Measurements from ENCODE around the gene NRG3. TPM values are rescaled to one million over a fixed set of nuclear protein-coding genes. Genes with fewer than 3 reads are reported as not detected.

Gene NRG3
- total RNA-seq, 1 experiment from 2014 or later = not detected

DNA sequence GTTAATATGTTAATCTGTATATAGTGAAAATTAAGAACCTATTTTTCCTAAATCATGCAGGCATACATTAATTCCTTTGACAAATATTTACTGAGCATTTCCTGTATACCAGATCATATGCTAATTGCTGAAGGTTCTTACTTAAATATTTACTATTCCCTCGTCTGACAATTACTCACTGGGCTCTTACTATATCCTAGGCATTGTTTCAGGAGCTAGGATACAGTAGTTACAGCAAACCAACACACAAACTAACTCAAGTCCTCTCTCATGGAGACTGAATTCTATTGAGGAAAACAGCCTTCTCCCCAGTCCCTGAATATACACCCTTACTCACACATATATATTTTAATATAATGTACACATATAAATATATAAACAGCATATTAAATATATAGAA, 786.0 kb downstream of the NRG3 start (continued):
- TF ChIP-seq, protein P1, sequence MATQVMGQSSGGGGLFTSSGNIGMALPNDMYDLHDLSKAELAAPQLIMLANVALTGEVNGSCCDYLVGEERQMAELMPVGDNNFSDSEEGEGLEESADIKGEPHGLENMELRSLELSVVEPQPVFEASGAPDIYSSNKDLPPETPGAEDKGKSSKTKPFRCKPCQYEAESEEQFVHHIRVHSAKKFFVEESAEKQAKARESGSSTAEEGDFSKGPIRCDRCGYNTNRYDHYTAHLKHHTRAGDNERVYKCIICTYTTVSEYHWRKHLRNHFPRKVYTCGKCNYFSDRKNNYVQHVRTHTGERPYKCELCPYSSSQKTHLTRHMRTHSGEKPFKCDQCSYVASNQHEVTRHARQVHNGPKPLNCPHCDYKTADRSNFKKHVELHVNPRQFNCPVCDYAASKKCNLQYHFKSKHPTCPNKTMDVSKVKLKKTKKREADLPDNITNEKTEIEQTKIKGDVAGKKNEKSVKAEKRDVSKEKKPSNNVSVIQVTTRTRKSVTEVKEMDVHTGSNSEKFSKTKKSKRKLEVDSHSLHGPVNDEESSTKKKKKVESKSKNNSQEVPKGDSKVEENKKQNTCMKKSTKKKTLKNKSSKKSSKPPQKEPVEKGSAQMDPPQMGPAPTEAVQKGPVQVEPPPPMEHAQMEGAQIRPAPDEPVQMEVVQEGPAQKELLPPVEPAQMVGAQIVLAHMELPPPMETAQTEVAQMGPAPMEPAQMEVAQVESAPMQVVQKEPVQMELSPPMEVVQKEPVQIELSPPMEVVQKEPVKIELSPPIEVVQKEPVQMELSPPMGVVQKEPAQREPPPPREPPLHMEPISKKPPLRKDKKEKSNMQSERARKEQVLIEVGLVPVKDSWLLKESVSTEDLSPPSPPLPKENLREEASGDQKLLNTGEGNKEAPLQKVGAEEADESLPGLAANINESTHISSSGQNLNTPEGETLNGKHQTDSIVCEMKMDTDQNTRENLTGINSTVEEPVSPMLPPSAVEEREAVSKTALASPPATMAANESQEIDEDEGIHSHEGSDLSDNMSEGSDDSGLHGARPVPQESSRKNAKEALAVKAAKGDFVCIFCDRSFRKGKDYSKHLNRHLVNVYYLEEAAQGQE (IDR thresholded peaks at IDR 0.05; ENCODE audit: low read depth) = no peak
- TF ChIP-seq TCF7L2 (IDR thresholded peaks at IDR 0.05; ENCODE audit: borderline replicate concordance, extremely low read depth, insufficient read depth, insufficient read length) (no peak), RAD21 (IDR thresholded peaks at IDR 0.05; ENCODE audit: low read depth) (no peak), EZH2phosphoT487 (IDR thresholded peaks at IDR 0.05; ENCODE audit: borderline replicate concordance) (no peak), ZFX (IDR thresholded peaks at IDR 0.05) (no peak), ELF1 (IDR thresholded peaks at IDR 0.05; ENCODE audit: borderline replicate concordance, low read depth) (no peak), POLR2AphosphoS5 (IDR thresholded peaks at IDR 0.05; ENCODE audit: low read depth, low read length) (no peak)

DNA sequence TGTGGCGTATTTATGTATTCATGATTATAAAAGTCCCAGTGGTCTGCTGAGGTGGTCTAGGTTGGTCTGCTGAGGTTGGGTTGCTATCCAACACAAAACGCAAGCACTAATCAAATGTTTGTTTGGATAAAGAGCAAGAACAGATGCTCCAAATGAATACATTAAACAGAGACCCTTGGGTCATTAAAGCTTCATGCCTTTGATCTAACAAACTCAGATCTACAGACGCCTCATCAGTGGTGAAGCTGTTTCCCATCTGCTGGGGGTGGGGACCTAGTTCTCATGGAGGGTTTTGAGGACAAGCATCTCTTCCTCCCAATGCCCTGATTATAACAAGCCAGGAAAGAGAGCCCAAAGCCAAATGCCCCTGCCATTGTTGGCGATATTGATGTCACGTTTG, 786.7 kb downstream of the NRG3 start:
- Histone ChIP-seq H3K79me2 (ENCODE audit: insufficient read depth, low read length) (no peaks in the 10 kb centered on the region), H3K27me3 (ENCODE audit: insufficient read depth, low read length) (no peaks in the 10 kb centered on the region), H3K4me2 (ENCODE audit: low read length) (no peak overlapping the region), H3K9me2 (ENCODE audit: insufficient read depth) (no peaks in the 10 kb centered on the region), H4K20me1 (ENCODE audit: insufficient read depth) (no peaks in the 10 kb centered on the region), H3K9ac (ENCODE audit: low read length) (no peak overlapping the region), H3K4me3 (replicated peaks in 1 of 2; ENCODE audit: low read depth in 1 of 2, low read length in 2 of 2) (no peak overlapping the region), H3K36me3 (ENCODE audit: control insufficient read depth in 1 of 2, insufficient read depth in 2 of 2, low read length in 2 of 2) (no peaks in the 10 kb centered on the region), H3K9me3 (ENCODE audit: control insufficient read depth in 1 of 2, insufficient read depth in 1 of 2, low read depth in 1 of 2, low read length in 2 of 2) (peaks cover 0 to 20% of the 10 kb centered on the region in 2 experiments; a peak in 2 of 4 replicates), H2AFZ (ENCODE audit: low read depth, low read length, poor library complexity, severe bottlenecking) (no peak overlapping the region), H3K4me1 (ENCODE audit: control insufficient read depth in 1 of 2, insufficient read depth in 2 of 2, low read length in 2 of 2) (no peaks in the 10 kb centered on the region), H3K27ac (ENCODE audit: low read depth, low read length) (no peak overlapping the region)
- ChIA-PET POLR2A (no interaction called here), RAD21 (ENCODE audit: low non-redundant PET in 1 of 2, low total read pairs in 2 of 2, uncharacterized antibody in 2 of 2, unreplicated experiment in 2 of 2) (no interaction called here), CTCF (no interaction called here)
- BruUV-seq (replicated peaks) = no TSS peak
- intact Hi-C loops (cut with micrococcal nuclease) = no loop called here
- TF ChIP-seq YY1 (IDR thresholded peaks at IDR 0.05; ENCODE audit: extremely low read depth, insufficient replicate concordance, low read depth, low read length) (no peak), CBX3 (IDR thresholded peaks at IDR 0.05; ENCODE audit: low read depth) (no peak), SRF (IDR thresholded peaks at IDR 0.05; ENCODE audit: low read depth) (no peak), SP1 (IDR thresholded peaks at IDR 0.05; ENCODE audit: low read depth) (no peak), POLR2A (IDR thresholded peaks at IDR 0.05; ENCODE audit: borderline replicate concordance, extremely low read depth, insufficient read depth, insufficient read length) (no peak)
- TF ChIP-seq, protein P2, sequence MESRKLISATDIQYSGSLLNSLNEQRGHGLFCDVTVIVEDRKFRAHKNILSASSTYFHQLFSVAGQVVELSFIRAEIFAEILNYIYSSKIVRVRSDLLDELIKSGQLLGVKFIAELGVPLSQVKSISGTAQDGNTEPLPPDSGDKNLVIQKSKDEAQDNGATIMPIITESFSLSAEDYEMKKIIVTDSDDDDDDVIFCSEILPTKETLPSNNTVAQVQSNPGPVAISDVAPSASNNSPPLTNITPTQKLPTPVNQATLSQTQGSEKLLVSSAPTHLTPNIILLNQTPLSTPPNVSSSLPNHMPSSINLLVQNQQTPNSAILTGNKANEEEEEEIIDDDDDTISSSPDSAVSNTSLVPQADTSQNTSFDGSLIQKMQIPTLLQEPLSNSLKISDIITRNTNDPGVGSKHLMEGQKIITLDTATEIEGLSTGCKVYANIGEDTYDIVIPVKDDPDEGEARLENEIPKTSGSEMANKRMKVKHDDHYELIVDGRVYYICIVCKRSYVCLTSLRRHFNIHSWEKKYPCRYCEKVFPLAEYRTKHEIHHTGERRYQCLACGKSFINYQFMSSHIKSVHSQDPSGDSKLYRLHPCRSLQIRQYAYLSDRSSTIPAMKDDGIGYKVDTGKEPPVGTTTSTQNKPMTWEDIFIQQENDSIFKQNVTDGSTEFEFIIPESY (IDR thresholded peaks at IDR 0.05; ENCODE audit: extremely low read depth, insufficient replicate concordance, low read length) = no peak
- TF ChIP-seq, protein P3, sequence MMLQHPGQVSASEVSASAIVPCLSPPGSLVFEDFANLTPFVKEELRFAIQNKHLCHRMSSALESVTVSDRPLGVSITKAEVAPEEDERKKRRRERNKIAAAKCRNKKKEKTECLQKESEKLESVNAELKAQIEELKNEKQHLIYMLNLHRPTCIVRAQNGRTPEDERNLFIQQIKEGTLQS (IDR thresholded peaks at IDR 0.05) = no peak
- TF ChIP-seq, protein P4, sequence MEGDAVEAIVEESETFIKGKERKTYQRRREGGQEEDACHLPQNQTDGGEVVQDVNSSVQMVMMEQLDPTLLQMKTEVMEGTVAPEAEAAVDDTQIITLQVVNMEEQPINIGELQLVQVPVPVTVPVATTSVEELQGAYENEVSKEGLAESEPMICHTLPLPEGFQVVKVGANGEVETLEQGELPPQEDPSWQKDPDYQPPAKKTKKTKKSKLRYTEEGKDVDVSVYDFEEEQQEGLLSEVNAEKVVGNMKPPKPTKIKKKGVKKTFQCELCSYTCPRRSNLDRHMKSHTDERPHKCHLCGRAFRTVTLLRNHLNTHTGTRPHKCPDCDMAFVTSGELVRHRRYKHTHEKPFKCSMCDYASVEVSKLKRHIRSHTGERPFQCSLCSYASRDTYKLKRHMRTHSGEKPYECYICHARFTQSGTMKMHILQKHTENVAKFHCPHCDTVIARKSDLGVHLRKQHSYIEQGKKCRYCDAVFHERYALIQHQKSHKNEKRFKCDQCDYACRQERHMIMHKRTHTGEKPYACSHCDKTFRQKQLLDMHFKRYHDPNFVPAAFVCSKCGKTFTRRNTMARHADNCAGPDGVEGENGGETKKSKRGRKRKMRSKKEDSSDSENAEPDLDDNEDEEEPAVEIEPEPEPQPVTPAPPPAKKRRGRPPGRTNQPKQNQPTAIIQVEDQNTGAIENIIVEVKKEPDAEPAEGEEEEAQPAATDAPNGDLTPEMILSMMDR (IDR thresholded peaks at IDR 0.05 in 2 of 3, conservative IDR thresholded peaks at IDR 0.05 in 1 of 3; ENCODE audit: borderline replicate concordance in 1 of 3, insufficient read depth in 1 of 3, low read depth in 2 of 3, low read length in 2 of 3) = no peak
- ATAC-seq = no peak
- DNase-seq (ENCODE audit: low read depth, low spot score) = no peak
